K562 (cell line): ENCODE measurements around the gene FGF2.

ENCODE experiments used
- MEF2A ChIP-seq: IDR thresholded peaks from 2 replicates; pipeline ENCODE4 v1.6.1; 2011; ENCODE audit warnings: low read depth, mild to moderate bottlenecking, low read length, moderate library complexity; ENCODE audit not compliant: control insufficient read depth
- NRF1 ChIP-seq, 2 experiments: fragments of 450-650 bp; IDR thresholded peaks in 1 of 2; conservative IDR thresholded peaks in 1 of 2; 2 replicates each; pipeline ENCODE4 v1.6.1; 2014; ENCODE audit warnings: mild to moderate bottlenecking in 2 of 2
- ZNF184 ChIP-seq: sonication (generic); formaldehyde crosslinking; IDR thresholded peaks from 2 replicates; pipeline ENCODE4 v1.5.0; 2020; ENCODE audit warnings: missing genetic modification reagents

GRCh38 chr4:122855353-122855890 lies 28.8 kb downstream of the FGF2 start:
- no peak for TF ChIP-seq ZNF184 (CRISPR knock-in tag)
- TF ChIP-seq NRF1 (conservative IDR thresholded peaks at IDR 0.05 in 1 of 2, IDR thresholded peaks at IDR 0.05 in 1 of 2): no peak
- TF ChIP-seq MEF2A: no peak
